SU-DHL-6 (cell line): ENCODE results near the gene NUP42.

Experiments
- H2AFZ ChIP-seq: fragments of 200-600 bp; sonication (generic); 2 replicates; pipeline ENCODE4 v1.6.1; 2014; ENCODE audit warnings: low read depth, mild to moderate bottlenecking, moderate library complexity, mixed read lengths, antibody characterized with exemption, low read length; ENCODE audit not compliant: severe bottlenecking
- H3F3A ChIP-seq: fragments of 200-600 bp; shearing (Covaris generic); 2 replicates; pipeline ENCODE4 v1.6.0; 2016; ENCODE audit warnings: antibody characterized with exemption, mild to moderate bottlenecking; ENCODE audit not compliant: insufficient read depth
- H3K27ac ChIP-seq: fragments of 200-600 bp; sonication (generic); 2 replicates; pipeline ENCODE4 v1.5.1; 2016; ENCODE audit warnings: low read depth, mild to moderate bottlenecking, low read length, moderate library complexity, mixed read lengths
- H3K27me3 ChIP-seq: fragments of 200-600 bp; sonication (generic), shearing (Covaris generic); 2 replicates; pipeline ENCODE4 v1.6.0; 2014; ENCODE audit warnings: mild to moderate bottlenecking, low read length
- H3K36me3 ChIP-seq: fragments of 200-600 bp; sonication (generic); 2 replicates; pipeline ENCODE4 v1.6.1; 2014; ENCODE audit warnings: mild to moderate bottlenecking, low read length, mixed read lengths
- H3K4me2 ChIP-seq: fragments of 300-600, 200-600 bp; shearing (Covaris generic), sonication (generic); 2 replicates; pipeline ENCODE4 v1.6.0; 2014; ENCODE audit warnings: low read length, low read depth, mild to moderate bottlenecking; ENCODE audit not compliant: poor library complexity, severe bottlenecking
- H3K4me3 ChIP-seq: fragments of 200-600 bp; sonication (generic); 2 replicates; pipeline ENCODE4 v1.5.1; 2014; ENCODE audit warnings: antibody characterized with exemption, low read length, mild to moderate bottlenecking, mixed read lengths; ENCODE audit not compliant: insufficient read depth, poor library complexity, severe bottlenecking
- H3K79me2 ChIP-seq: fragments of 200-600 bp; sonication (generic); 2 replicates; pipeline ENCODE4 v1.6.1; 2014; ENCODE audit warnings: mild to moderate bottlenecking, low read length, moderate library complexity; ENCODE audit not compliant: insufficient read depth
- H3K9ac ChIP-seq: fragments of 200-600 bp; sonication (generic); 2 replicates; pipeline ENCODE4 v1.7.0; 2014; ENCODE audit warnings: mild to moderate bottlenecking, low read length
- H3K9me2 ChIP-seq: fragments of 200-600 bp; sonication (generic); replicated peaks from 2 replicates; pipeline ENCODE4 v1.6.1; 2014; ENCODE audit warnings: low read length; ENCODE audit not compliant: insufficient read depth
- H3K9me3 ChIP-seq: fragments of 200-600 bp; sonication (generic); 2 replicates; pipeline ENCODE4 v1.6.1; 2014; ENCODE audit warnings: low read length, mixed read lengths; ENCODE audit not compliant: insufficient read depth
- H4K20me1 ChIP-seq: fragments of 200-600 bp; sonication (generic); 2 replicates; pipeline ENCODE4 v1.6.1; 2014; ENCODE audit warnings: low read depth, mild to moderate bottlenecking, antibody characterized with exemption, low read length, moderate library complexity, mixed read lengths
- CTCF ChIP-seq: fragments of 200-600 bp; sonication (generic); IDR thresholded peaks from one replicate; pipeline ENCODE4 v1.5.1; 2017; ENCODE audit warnings: antibody characterized with exemption, mild to moderate bottlenecking, low read length, moderate library complexity; ENCODE audit not compliant: insufficient read depth, poor library complexity, severe bottlenecking
- EZH2phosphoT487 ChIP-seq: fragments of 200-600 bp; sonication (generic), shearing (Covaris generic); conservative IDR thresholded peaks from 2 replicates; pipeline ENCODE4 v1.6.1; 2018; ENCODE audit warnings: mild to moderate bottlenecking, antibody characterized with exemption, low read length, moderate library complexity, mixed read lengths

The NUP42 gene

GRCh38 chr7:23184291-23184690 is 2.4 kb downstream of the NUP42 start:
- Histone ChIP-seq H2AFZ (no peak overlapping the region), H3K9ac (peak overlapping the region; percentile 89), H3F3A (peaks cover 9% of the 10 kb centered on the region), H3K9me3 (no peaks in the 10 kb centered on the region), H3K4me3 (peak overlapping the region; percentile 88), H3K9me2 (no peaks in the 10 kb centered on the region), H3K4me2 (peak overlapping the region; percentile 58), H3K79me2 (peaks cover 73% of the 10 kb centered on the region), H3K27ac (peak overlapping the region; percentile 11; the same call in 1 of the 2 replicates), H3K36me3 (peaks cover 39% of the 10 kb centered on the region), H4K20me1 (peaks cover 16% of the 10 kb centered on the region), H3K27me3 (no peaks in the 10 kb centered on the region)
- no peak for TF ChIP-seq EZH2phosphoT487
- TF ChIP-seq CTCF: no peak

GRCh38 chr7:23184709-23185359 is 3.0 kb downstream of the NUP42 start:
- H3K27ac ChIP-seq: no peak overlapping the region
- TF ChIP-seq CTCF (no peak), EZH2phosphoT487 (no peak)
- no peaks in the 10 kb centered on the region for H3K9me2 ChIP-seq
- H3K4me3 ChIP-seq: no peak overlapping the region
- H3K9ac ChIP-seq: no peak overlapping the region
- peaks cover 40% of the 10 kb centered on the region for H3K36me3 ChIP-seq
- H3F3A ChIP-seq: peaks cover 9% of the 10 kb centered on the region
- no peaks in the 10 kb centered on the region for H3K9me3 ChIP-seq
- H4K20me1 ChIP-seq: peaks cover 16% of the 10 kb centered on the region
- H3K4me2 ChIP-seq: peak overlapping the region; percentile 58
- H3K79me2 ChIP-seq: peaks cover 75% of the 10 kb centered on the region
- H3K27me3 ChIP-seq: no peaks in the 10 kb centered on the region
- no peak overlapping the region for H2AFZ ChIP-seq

- Histone ChIP-seq H3K9me3 (no peaks in the 10 kb centered on the region), H3K27me3 (no peaks in the 10 kb centered on the region), H3K79me2 (peaks cover 78% of the 10 kb centered on the region), H2AFZ (no peak overlapping the region), H3K4me2 (no peak overlapping the region), H3K9me2 (no peaks in the 10 kb centered on the region), H3F3A (peaks cover 9% of the 10 kb centered on the region), H3K27ac (no peak overlapping the region), H3K9ac (no peak overlapping the region), H4K20me1 (peaks cover 16% of the 10 kb centered on the region), H3K36me3 (peaks cover 47% of the 10 kb centered on the region), H3K4me3 (no peak overlapping the region)
- TF ChIP-seq EZH2phosphoT487 (no peak), CTCF (no peak)
Observed at GRCh38 chr7:23185980-23186379, 4.1 kb downstream of the NUP42 start.
